Activated CD4-positive, CD25-positive, alpha-beta regulatory T cell treated with anti-CD3 and anti-CD28 coated beads, Interleukin-2, amount 50 U/mL, for 72 hours (primary cell): ENCODE data around the gene HADHB.
"Not testable (repeated sequence)": the region's sequence is repeated elsewhere in the genome, so short reads cannot be mapped to it uniquely, and the experiment has no call there.

Source experiments
- DNase-seq: peaks from one replicate; pipeline ENCODE4 v3.0.0; 2021

Gene HADHB

GRCh38 chr2:26245810-26246209, 1.1 kb downstream of the HADHB start:
- no peak for DNase-seq

DNA sequence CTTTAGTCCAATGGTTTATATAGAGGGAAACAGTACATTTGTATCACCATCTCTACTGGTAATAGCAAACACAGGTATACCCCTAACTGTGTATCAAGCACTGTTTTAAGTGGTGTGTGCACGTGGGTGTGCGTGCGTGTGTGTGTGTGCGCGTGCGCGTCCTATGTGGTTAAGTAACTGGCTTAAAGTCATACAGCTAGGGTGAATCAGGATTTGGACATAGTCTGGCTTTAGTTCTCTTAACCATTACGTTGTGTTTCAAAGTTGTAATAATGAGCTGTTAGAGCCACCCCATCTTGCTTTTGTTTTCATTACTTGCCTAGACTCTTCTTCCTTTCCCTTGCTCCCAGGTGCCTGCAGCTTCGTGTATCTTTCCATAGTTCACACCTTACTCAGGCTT, 2.1 kb downstream of the HADHB start:
- DNase-seq: no peak

GRCh38 chr2:26249625-26250024, 4.9 kb downstream of the HADHB start:
- no peak for DNase-seq

DNA sequence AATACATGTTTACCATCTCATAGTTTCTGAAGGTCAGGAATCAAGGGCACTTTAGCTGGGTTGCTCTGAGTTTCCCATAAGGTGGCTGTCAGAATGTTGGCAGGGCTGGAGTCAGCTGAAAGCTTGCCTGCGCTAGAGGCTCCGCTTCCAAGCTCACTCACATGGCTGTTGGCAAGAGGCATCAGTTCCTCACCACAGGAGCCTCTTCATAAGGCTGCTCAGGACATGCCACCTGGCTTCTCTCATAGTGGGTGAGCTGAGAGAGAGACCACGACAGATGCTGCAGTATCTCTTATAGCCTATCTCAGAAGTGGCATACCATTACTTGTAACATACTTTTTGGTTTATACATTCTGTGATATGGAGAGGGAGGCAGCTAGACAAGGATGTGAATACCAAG, 7.2 kb downstream of the HADHB start:
- DNase-seq: no peak

GRCh38 chr2:26255759-26256384, 11.1 kb downstream of the HADHB start:
- DNase-seq: no peak

DNA sequence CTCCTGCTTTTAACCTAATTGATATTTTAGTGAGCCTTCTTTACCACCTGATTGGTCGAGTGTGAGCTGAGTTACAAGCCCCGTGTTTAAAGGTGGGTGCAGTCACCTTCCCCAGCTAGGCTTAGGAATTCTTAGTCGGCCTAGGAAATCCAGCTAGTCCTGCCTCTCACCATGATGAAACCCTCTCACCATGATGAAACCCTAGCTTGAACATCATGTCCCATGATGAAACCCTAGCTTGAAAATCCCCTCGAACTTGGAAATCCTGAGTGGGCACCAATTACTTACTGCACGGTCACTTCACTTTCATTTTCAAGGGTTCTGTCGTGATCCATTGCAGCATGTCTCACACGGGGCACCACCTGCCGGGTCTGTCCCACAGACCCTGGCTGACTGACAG, 14.1 kb downstream of the HADHB start:
- not testable (repeated sequence) for DNase-seq

DNA sequence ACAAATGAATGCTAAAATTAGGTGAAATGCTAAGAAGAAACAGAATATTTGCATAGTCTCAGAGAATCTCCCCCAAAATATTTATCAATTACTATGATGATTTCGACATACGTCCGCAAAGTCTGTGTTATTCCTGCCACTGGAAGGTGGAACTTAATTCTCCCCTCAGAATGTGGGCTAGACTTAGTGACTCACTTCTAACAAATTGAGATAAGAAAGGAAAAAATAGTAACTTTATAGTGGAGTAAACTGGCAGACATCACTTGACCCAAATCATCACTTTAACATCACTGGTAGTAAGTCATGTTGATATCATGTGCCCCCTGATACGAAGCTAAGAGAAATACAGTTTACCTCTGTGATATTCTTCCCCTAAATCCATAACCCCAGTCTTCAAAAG, 23.5 kb downstream of the HADHB start:
- DNase-seq: no peak

- not testable (repeated sequence) for DNase-seq
These were observed 24.1 kb downstream of the HADHB start for GRCh38 chr2:26268670-26269385.

- DNase-seq: no peak
These were observed 24.9 kb downstream of the HADHB start for GRCh38 chr2:26269571-26270158.

DNA sequence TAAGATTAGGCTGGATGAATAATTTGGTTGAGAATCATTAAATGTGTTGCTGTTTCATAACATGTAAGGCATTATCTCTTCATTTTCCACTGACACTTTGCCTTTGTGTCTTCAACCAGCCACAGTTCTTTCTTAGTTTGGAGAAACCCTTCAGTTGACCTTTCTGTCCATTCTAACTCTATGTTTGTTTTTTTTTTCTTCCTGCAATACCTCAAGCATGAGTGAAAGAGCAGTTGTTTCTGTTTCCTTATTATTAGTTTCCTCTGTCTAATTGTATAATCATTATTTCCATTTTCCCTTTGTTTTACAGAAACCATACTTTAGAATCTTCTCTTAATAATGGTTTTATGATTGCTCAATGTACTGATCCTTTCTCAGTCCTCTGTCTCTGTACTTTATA, 25.6 kb downstream of the HADHB start:
- no peak for DNase-seq

- DNase-seq: no peak
These were observed 28.8 kb downstream of the HADHB start for GRCh38 chr2:26273501-26273900.

- no peak for DNase-seq
These were observed 29.4 kb downstream of the HADHB start for GRCh38 chr2:26274058-26274613.

DNA sequence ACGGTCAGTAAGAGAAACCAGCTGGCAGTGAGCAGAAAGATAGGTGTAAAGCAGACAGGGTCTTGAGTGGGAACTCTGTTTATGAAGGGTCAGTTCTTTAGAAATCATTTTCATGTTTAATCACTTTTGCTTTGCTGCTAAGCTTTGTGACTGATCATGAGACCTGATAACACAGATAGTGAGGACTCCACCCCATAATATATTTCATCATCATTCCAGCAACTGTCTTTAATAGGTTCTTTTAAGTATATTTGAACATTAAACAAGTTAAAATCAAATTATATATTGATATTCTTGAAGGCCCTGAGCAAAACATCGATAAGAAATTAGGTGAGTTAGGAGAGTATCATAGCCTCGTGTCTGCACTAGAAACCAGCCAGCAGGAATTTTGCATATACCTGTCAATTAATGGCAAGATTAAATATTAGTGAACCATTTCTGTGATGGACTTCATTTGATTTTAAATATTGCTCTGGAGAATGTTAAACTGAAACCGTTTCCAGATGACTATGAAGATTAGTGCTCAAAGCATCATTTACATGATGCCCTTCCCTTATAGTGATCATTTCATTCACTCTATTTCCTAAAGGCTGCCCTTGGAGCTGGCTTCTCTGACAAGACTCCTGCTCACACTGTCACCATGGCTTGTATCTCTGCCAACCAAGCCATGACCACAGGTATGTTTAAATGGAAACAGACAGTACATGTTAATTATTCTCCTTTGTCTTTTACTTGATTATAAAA, 31.9 kb downstream of the HADHB start:
- DNase-seq: no peak

DNA sequence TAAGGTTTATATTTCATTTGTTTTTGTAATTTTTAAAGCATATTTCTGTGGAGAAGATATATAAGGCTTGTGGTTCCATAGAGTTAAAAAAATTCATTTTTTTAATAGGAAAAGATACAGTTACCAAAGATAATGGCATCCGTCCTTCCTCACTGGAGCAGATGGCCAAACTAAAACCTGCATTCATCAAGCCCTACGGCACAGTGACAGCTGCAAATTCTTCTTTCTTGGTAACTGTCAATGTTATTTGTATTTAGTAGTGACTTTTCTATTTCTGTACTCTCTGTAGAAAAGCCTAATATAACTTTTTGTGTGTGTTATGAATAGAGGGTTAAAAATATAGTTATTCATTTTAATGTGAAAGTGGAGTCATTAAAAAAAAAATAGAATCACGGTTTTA, 35.1 kb downstream of the HADHB start:
- no peak for DNase-seq

GRCh38 chr2:26281226-26281625, 36.5 kb downstream of the HADHB start:
- DNase-seq: no peak

GRCh38 chr2:26283606-26284005, 38.9 kb downstream of the HADHB start:
- DNase-seq: no peak

DNA sequence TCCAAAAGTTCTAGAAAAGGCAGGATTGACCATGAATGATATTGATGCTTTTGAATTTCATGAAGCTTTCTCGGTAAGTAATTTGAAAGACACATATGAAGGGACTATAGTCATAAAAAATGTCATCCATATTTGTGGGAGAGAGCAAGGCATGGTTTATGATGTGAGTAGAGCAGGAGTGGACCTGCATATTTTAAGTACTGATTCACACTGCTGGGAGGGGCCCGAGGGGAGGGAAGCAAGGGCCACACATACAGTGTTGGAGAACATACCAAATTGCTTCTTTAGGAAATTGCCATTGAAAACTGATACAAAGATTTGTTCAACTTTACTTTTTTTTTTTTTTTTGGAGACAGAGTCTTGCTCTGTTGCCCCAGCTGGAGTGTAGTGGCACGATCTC, 39.4 kb downstream of the HADHB start:
- no peak for DNase-seq

DNA sequence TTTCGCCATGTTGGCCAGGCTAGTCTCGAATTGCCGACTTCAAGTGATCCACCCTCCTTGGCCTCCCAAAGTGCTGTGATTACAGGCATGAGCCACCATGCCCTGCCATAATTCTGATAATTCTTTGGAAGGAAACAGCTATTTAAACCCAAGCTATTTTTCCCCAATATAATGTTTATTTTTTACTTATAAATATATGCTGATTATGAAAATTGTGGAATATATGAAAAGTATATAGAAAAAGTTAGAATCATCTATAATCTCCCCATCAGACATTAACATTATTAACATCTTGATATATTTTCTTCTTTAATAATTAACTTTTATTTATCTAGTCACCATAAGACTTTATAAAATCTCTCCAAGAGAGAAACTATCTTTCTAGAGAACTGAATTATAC, 41.2 kb downstream of the HADHB start:
- no peak for DNase-seq

- no peak for DNase-seq
These were observed 45.3 kb downstream of the HADHB start for GRCh38 chr2:26290001-26290400.

- DNase-seq: no peak
These were observed 47.9 kb downstream of the HADHB start for GRCh38 chr2:26292646-26293045.

DNA sequence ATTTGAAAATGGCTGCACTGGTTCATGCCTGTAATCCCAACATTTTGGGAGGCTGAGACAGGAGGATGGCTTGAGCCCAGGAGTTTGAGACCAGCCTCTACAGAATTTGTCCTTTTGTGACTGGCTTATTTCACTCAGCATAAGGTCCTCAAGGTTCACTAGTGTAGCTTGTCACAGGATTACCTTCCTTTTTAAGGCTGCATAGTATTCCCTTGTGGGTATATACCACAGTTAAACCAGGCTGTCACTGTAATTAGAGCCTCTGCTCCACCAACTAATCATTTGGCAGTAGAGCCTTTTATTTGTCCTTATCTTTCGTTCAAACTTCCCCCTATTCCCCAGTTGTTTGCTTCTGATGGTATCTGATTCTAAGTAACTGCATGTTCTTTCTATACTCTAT, 50.8 kb downstream of the HADHB start:
- no peak for DNase-seq

GRCh38 chr2:26297061-26297460, 52.3 kb downstream of the HADHB start:
- DNase-seq: no peak

GRCh38 chr2:26298286-26298637, 53.5 kb downstream of the HADHB start:
- DNase-seq: no peak
